ENCODE data around the gene ARID1B. TPM values are rescaled to one million over a fixed set of nuclear protein-coding genes. Genes with fewer than 3 reads are reported as not detected.
A peak's percentile ranks its signal among the peaks of the same experiment; 100 is the strongest.

Gene ARID1B
- total RNA-seq, 1 experiment from 2014 or later: 60.3 TPM

DNA sequence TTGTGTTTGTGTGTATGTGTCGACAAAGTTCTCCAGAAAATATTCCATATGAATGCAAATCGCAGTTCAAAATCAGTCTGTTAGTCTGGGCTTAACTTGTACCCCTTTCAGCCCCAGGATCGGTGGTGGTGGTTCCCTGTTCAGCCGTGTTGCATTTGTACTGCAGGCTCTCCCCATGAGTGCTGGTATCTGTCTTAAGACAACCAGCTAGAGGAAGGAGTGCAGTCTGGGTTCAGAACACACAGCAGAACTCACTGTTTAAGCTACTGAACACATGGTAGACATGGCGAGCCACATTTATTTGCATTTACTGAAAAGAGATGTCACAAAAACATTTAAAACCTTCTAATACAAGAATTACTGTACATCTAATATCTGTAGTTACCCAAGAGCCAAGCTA is 192.1 kb downstream of the ARID1B start:
- TF ChIP-seq, protein P1, sequence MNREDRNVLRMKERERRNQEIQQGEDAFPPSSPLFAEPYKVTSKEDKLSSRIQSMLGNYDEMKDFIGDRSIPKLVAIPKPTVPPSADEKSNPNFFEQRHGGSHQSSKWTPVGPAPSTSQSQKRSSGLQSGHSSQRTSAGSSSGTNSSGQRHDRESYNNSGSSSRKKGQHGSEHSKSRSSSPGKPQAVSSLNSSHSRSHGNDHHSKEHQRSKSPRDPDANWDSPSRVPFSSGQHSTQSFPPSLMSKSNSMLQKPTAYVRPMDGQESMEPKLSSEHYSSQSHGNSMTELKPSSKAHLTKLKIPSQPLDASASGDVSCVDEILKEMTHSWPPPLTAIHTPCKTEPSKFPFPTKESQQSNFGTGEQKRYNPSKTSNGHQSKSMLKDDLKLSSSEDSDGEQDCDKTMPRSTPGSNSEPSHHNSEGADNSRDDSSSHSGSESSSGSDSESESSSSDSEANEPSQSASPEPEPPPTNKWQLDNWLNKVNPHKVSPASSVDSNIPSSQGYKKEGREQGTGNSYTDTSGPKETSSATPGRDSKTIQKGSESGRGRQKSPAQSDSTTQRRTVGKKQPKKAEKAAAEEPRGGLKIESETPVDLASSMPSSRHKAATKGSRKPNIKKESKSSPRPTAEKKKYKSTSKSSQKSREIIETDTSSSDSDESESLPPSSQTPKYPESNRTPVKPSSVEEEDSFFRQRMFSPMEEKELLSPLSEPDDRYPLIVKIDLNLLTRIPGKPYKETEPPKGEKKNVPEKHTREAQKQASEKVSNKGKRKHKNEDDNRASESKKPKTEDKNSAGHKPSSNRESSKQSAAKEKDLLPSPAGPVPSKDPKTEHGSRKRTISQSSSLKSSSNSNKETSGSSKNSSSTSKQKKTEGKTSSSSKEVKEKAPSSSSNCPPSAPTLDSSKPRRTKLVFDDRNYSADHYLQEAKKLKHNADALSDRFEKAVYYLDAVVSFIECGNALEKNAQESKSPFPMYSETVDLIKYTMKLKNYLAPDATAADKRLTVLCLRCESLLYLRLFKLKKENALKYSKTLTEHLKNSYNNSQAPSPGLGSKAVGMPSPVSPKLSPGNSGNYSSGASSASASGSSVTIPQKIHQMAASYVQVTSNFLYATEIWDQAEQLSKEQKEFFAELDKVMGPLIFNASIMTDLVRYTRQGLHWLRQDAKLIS (CRISPR knock-in tag; IDR thresholded peaks at IDR 0.05; ENCODE audit: borderline replicate concordance): no peak
- TF ChIP-seq AR (CRISPR knock-in tag; IDR thresholded peaks at IDR 0.05): no peak
- TF ChIP-seq, protein P2, sequence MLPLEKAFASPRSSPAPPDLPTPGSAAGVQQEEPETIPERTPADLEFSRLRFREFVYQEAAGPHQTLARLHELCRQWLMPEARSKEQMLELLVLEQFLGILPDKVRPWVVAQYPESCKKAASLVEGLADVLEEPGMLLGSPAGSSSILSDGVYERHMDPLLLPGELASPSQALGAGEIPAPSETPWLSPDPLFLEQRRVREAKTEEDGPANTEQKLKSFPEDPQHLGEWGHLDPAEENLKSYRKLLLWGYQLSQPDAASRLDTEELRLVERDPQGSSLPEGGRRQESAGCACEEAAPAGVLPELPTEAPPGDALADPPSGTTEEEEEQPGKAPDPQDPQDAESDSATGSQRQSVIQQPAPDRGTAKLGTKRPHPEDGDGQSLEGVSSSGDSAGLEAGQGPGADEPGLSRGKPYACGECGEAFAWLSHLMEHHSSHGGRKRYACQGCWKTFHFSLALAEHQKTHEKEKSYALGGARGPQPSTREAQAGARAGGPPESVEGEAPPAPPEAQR (CRISPR knock-in tag; IDR thresholded peaks at IDR 0.05): no peak
- Mint-ChIP-seq H3K36me3 (no peaks in the 10 kb centered on the region), H3K4me3 (no peak overlapping the region), H3K4me1 (peaks cover 79% of the 10 kb centered on the region), H3K27ac (peak overlapping the region; percentile 75), H3K27me3 (ENCODE audit: low read depth) (no peaks in the 10 kb centered on the region), H3K9me3 (no peaks in the 10 kb centered on the region)
- no peak for ATAC-seq
- ChIA-PET POLR2A (interaction anchor here (0.6 kb wide), 1 partner anchor 246 kb away, joined by 3 read pairs; no protein-coding TSS in a partner anchor), CTCF (no interaction called here)
- no peak for DNase-seq (ENCODE audit: low spot score)

GRCh38 chr6:156970595-156971112 is 193.5 kb downstream of the ARID1B start:
- no peak overlapping the region for H3K27ac Mint-ChIP-seq
- DNase-seq (ENCODE audit: low spot score): no peak
- H3K9me3 Mint-ChIP-seq: no peaks in the 10 kb centered on the region
- H3K36me3 Mint-ChIP-seq: no peaks in the 10 kb centered on the region
- H3K4me3 Mint-ChIP-seq: no peak overlapping the region
- POLR2A ChIA-PET: no interaction called here
- ATAC-seq: peak; percentile 20; the same call in 1 of the 2 replicates
- no peaks in the 10 kb centered on the region for H3K27me3 Mint-ChIP-seq (ENCODE audit: low read depth)
- peaks cover 75% of the 10 kb centered on the region for H3K4me1 Mint-ChIP-seq
- CTCF ChIA-PET: interaction anchor here (0.6 kb wide), 1 partner anchor 185 kb away, joined by 3 read pairs; no protein-coding TSS in a partner anchor
- TF ChIP-seq KAT7 (CRISPR knock-in tag; IDR thresholded peaks at IDR 0.05; ENCODE audit: borderline replicate concordance) (no peak), SMAD3 (CRISPR knock-in tag; IDR thresholded peaks at IDR 0.05; ENCODE audit: borderline replicate concordance) (no peak), ETV6 (CRISPR knock-in tag; IDR thresholded peaks at IDR 0.05) (no peak), TEAD4 (CRISPR knock-in tag; IDR thresholded peaks at IDR 0.05) (no peak), ZNF532 (CRISPR knock-in tag; IDR thresholded peaks at IDR 0.05; ENCODE audit: borderline replicate concordance) (no peak), EMX1 (CRISPR knock-in tag; IDR thresholded peaks at IDR 0.05) (no peak), ZNF219 (CRISPR knock-in tag; IDR thresholded peaks at IDR 0.05; ENCODE audit: borderline replicate concordance) (no peak), ATF1 (CRISPR knock-in tag; IDR thresholded peaks at IDR 0.05) (no peak)
- TF ChIP-seq, protein P3, sequence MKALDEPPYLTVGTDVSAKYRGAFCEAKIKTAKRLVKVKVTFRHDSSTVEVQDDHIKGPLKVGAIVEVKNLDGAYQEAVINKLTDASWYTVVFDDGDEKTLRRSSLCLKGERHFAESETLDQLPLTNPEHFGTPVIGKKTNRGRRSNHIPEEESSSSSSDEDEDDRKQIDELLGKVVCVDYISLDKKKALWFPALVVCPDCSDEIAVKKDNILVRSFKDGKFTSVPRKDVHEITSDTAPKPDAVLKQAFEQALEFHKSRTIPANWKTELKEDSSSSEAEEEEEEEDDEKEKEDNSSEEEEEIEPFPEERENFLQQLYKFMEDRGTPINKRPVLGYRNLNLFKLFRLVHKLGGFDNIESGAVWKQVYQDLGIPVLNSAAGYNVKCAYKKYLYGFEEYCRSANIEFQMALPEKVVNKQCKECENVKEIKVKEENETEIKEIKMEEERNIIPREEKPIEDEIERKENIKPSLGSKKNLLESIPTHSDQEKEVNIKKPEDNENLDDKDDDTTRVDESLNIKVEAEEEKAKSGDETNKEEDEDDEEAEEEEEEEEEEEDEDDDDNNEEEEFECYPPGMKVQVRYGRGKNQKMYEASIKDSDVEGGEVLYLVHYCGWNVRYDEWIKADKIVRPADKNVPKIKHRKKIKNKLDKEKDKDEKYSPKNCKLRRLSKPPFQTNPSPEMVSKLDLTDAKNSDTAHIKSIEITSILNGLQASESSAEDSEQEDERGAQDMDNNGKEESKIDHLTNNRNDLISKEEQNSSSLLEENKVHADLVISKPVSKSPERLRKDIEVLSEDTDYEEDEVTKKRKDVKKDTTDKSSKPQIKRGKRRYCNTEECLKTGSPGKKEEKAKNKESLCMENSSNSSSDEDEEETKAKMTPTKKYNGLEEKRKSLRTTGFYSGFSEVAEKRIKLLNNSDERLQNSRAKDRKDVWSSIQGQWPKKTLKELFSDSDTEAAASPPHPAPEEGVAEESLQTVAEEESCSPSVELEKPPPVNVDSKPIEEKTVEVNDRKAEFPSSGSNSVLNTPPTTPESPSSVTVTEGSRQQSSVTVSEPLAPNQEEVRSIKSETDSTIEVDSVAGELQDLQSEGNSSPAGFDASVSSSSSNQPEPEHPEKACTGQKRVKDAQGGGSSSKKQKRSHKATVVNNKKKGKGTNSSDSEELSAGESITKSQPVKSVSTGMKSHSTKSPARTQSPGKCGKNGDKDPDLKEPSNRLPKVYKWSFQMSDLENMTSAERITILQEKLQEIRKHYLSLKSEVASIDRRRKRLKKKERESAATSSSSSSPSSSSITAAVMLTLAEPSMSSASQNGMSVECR (CRISPR knock-in tag; IDR thresholded peaks at IDR 0.05; ENCODE audit: borderline replicate concordance): no peak
- TF ChIP-seq, protein P4, sequence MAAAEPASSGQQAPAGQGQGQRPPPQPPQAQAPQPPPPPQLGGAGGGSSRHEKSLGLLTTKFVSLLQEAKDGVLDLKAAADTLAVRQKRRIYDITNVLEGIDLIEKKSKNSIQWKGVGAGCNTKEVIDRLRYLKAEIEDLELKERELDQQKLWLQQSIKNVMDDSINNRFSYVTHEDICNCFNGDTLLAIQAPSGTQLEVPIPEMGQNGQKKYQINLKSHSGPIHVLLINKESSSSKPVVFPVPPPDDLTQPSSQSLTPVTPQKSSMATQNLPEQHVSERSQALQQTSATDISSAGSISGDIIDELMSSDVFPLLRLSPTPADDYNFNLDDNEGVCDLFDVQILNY (CRISPR knock-in tag; IDR thresholded peaks at IDR 0.05): no peak
- TF ChIP-seq, protein P5, sequence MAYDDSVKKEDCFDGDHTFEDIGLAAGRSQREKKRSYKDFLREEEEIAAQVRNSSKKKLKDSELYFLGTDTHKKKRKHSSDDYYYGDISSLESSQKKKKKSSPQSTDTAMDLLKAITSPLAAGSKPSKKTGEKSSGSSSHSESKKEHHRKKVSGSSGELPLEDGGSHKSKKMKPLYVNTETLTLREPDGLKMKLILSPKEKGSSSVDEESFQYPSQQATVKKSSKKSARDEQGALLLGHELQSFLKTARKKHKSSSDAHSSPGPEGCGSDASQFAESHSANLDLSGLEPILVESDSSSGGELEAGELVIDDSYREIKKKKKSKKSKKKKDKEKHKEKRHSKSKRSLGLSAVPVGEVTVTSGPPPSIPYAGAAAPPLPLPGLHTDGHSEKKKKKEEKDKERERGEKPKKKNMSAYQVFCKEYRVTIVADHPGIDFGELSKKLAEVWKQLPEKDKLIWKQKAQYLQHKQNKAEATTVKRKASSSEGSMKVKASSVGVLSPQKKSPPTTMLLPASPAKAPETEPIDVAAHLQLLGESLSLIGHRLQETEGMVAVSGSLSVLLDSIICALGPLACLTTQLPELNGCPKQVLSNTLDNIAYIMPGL (CRISPR knock-in tag; IDR thresholded peaks at IDR 0.05): no peak
